ENCODE results near the gene AHNAK2.
"Not testable (repeated sequence)": the region's sequence is repeated elsewhere in the genome, so short reads cannot be mapped to it uniquely, and the experiment has no call there.

Gene AHNAK2

DNA sequence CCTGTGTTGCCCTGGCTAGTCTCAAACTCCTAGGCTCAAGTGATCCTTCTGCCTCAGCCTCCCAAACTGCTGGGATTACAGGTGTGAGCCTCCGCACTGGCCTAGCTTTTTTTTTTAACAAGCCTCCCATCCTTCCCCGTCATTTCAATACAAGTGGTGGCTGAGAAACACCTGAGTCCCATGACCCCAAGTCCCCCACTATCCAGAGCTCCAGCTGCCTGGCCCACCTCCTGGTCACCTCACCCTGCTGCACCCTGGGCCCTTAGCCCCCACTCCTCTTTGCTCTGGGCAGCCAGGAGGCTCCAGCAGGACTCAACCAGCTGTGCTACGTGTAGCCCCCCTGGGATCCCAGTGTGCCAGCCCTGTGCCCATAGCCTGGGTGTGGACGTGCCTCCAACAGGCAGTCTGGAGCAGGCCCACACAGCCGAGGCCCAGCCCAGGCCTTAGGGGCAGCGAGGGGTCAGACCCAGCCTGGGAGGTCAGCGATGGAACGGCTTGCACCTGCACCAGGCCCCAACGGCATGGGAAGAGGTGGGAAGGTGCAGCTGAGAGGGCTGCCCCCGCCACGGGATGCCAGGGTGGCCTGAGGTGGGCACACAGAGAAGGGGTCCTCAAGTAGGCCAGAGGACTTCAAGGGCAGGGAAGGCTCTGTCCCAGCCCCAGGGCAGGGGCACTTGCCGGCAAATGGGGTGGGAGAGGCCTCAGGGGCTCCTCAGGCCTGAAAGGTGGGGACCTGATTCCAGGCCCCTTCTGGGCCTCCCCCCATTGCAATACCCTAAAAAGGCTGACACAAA is 6.5 kb downstream of the AHNAK2 start:
- no peak for DNase-seq

DNA sequence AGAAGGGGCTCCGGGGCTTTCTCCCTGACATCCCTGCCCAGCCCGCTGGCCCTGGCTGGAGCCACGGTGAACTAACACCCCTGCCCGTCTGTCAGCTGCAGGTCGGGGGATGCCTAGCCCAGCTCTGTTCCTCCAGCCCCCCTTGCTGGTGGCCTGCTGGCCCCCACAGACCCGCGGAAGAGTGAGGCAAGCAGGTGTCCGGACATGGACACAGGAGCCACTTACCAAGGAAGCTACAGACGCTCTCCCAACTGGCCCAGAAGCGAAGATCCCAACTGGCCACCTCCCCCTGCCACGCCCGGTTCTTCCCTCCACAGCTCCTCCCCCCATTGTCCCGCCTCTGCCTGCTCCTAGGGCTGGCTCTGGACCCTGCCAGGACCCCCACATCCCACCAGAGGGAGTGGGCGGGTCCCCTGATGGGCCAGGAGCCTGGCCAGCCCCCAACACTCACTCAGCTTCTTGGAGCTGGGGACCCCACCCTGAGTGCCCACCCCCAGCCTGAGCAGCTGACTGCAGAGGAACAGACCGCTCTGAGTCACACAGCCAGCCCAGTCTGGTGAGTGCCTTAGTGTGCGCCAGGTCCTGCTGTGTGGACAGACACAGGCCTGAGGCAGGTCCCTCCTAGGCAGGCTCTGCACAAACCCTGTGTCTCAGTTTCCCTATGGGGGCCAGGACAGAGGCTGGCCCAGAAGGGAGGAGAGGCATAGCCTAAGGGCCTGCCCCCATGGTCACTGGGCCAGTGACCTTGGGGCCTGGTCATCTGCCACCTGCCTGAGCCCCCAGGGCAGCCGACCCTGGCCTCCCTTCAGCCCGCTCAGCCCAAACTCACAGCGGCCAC is 7.7 kb downstream of the AHNAK2 start:
- peak; percentile 20 for DNase-seq

- no peak for DNase-seq
These were observed 8.4 kb downstream of the AHNAK2 start for GRCh38 chr14:104969741-104970230.

DNA sequence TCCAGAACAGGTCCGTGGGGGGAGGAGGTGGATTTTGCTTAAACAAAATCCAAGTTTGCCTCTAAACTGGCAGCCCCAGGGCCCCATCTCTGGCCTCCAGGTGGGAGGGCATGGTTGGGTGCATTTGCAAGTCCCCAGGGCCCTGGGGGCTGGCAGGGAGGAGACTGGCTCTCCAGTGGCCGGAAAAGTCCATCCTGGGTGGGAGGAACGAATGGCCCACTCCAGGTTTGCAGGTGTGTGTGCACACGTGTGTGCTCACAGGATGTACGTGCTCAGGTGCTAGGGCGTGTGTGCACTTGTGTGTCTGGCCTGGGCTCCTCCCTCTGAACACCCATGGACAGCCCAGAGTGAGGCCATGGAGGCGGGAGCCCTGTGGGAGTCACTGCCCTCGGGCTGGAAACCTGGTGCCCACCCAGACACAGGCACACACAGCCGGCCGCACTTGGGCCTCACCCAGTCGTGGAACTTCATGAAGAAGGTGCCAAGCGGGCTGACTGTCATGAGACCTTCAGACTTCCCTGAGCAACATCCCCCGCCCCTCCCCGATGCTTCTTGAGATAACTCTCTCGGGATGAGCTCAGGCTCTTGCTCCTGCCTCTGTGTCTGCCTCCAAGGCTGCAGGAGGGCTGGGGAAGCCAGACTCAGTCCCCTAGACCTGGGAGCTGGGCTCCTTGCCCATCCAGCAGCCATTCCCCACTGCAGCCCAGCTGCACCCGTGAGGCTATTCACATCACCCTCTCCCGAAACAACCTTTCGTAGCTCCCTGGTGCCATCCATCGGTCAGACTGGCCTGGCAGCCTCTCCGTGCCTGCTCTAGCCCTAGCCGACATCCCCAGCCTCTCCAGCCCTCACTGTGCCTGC is 9.4 kb downstream of the AHNAK2 start:
- DNase-seq = no peak

- no peak for DNase-seq
These were observed 10.0 kb downstream of the AHNAK2 start for GRCh38 chr14:104968153-104968527.

- DNase-seq = no peak
These were observed 10.6 kb downstream of the AHNAK2 start for GRCh38 chr14:104967386-104968152.

DNA sequence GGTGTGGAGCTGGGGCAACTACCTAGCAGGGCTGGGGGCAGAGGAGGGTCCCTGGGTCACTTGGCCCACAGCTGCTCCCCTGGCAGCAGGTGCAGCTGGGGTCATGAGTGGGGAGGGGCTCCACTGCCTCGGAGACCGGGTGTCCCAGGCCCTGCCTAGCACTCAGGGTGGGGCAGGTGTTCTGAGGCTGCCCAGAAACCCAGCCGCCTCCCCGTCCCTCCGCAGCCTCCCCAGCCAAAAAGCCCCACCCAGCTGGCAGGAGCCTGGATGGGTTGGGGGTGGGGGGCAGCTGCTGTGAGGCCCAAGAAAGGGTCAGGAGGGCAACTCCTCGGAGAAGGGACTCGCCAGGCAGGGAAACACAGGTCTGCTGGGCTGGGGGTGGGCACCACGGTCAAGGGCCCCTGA is 11.2 kb downstream of the AHNAK2 start:
- DNase-seq = no peak

- no peak for DNase-seq
These were observed 11.8 kb downstream of the AHNAK2 start for GRCh38 chr14:104966261-104966865.

DNA sequence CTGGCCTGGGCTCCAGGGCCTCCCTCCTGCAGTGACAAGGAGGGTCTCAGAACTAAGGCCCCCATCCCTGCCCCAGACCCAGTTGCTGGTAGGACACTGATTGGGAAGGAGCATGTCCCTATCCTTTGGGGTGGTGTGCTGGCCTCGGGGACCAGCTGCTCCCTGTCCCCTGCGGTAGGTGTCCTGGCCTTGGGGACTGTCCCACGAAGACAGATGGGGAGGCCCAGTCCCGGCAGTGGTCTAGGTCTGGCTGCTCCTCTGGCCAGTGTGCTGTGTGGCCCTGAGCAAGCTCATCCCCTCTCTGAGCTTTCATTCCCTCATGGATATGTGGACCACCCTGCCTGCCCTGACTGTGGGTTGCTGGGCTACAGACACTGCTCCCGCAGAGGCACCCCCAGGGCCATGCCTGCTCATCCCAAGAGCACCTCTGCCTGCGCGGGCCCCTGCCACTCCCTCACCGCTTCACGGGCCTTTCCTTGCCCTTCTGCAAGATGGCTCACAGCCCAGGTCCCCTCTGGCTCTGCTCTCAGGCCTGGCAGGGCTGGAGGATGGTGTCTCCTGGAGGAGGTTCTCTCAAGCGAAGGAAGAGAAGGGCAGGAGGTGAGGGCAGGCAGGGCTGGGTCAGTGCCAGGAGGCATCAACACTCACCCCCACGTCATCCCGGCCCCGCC is 12.5 kb downstream of the AHNAK2 start:
- no peak for DNase-seq

GRCh38 chr14:104964546-104964945 is 13.6 kb downstream of the AHNAK2 start:
- no peak for DNase-seq

- no peak for DNase-seq
These were observed 20.7 kb downstream of the AHNAK2 start for GRCh38 chr14:104957146-104958113.

GRCh38 chr14:104956290-104956890 is 21.8 kb downstream of the AHNAK2 start:
- no peak for DNase-seq

DNA sequence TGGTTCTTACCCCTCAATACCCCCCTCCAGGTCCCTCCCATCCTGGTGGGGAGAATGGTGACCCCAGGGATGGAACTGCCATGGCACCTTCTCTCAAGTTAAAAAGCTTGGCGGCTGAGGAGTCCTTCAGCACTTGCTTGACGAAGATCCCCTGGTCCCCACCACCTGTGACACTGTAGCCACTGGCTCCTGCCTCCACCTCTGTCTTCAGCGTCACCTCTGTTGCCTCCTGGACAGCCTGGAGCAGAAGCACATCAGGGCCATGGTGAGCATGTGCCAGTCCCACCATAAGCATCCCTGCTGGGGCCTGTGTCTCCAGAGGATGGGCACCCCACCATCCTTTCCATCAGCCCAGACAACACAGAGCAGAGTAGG is 22.8 kb downstream of the AHNAK2 start:
- no peak for DNase-seq

- DNase-seq = no peak
These were observed 23.3 kb downstream of the AHNAK2 start for GRCh38 chr14:104954746-104955395.

- no peak for DNase-seq
These were observed 24.1 kb downstream of the AHNAK2 start for GRCh38 chr14:104953896-104954656.

DNA sequence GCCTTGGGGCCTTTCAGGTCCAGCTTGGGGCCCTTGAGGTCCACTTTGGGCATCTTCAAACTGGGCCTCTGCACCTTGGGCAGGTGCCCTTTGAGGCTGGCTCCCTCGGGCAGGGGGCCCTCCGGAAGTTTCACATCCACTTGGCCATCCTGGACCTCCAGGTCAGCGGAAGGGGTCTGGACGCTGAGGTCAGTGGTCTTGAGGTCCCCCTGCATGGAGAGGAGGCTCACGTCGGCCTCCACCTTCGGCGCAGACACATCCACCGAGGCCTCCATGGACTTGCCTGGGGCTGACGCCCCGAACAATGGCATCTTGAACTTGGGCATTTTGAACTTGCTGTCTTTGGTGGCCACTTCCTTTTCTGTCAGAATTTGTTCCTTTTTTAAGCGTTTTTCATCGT is 25.1 kb downstream of the AHNAK2 start:
- DNase-seq = no peak

- DNase-seq = not testable (repeated sequence)
These were observed 26.1 kb downstream of the AHNAK2 start for GRCh38 chr14:104951863-104952657.
